T-cell (primary cell): ENCODE data around the gene FNDC10. TPM values are rescaled to one million over a fixed set of nuclear protein-coding genes. Genes with fewer than 3 reads are reported as not detected.

Experiments
- ATAC-seq, 4 experiments: fragments of 200-7000 bp in 3 of 4; fragments of 150-1000 bp in 1 of 4; cut with Tn5 transposase; replicated peaks in 1 of 4; 1 replicate in 3 of 4; 2 replicates in 1 of 4; pipeline ENCODE4 v1.10.0; 2021; ENCODE audit warnings: moderate library complexity in 3 of 4, mild to moderate bottlenecking in 2 of 4, moderate number of reproducible peaks in 1 of 4
- CTCF ChIA-PET, 2 donors: fragments of 300-600 bp; sonication (Branson Sonifier 250); formaldehyde crosslinking; loops; one replicate each; lab custom pipeline; 2022; ENCODE audit warnings: antibody characterized with exemption in 2 of 2; lab: Charles Lee
- POLR2A ChIA-PET, 2 donors: fragments of 300-600 bp; sonication (Branson Sonifier 250); formaldehyde crosslinking; loops; one replicate each; lab custom pipeline; 2022; ENCODE audit warnings: antibody characterized with exemption in 2 of 2; lab: Charles Lee
- DNase-seq, 35 experiments: peaks; one replicate each; pipeline versions ENCODE4 v3.0.0 to v3.0.0-alpha.2; 2013 to 2023
- H3K27ac ChIP-seq: one replicate; pipeline ENCODE4 v1.5.1; 2013; ENCODE audit warnings: low read length
- H3K27me3 ChIP-seq, 2 experiments: replicated peaks in 1 of 2; 1 replicate in 1 of 2; 2 replicates in 1 of 2; pipeline versions ENCODE4 v1.6.1 to v1.7.0; 2013; ENCODE audit warnings: low read length in 1 of 2, mixed read lengths in 1 of 2; ENCODE audit not compliant: control insufficient read depth in 2 of 2, insufficient read depth in 2 of 2; ENCODE audit errors: extremely low read depth in 1 of 2
- H3K36me3 ChIP-seq, 2 donors: 1 replicate in 1 of 2; 2 replicates in 1 of 2; pipeline versions ENCODE4 v1.6.1 to v1.7.0; 2013; ENCODE audit warnings: low read length in 1 of 2; ENCODE audit not compliant: control insufficient read depth in 2 of 2, insufficient read depth in 1 of 2; ENCODE audit errors: extremely low read depth in 1 of 2
- H3K4me1 ChIP-seq, 2 experiments: 1 replicate in 1 of 2; 2 replicates in 1 of 2; pipeline versions ENCODE4 v1.6.1 to v1.7.0; 2013; ENCODE audit warnings: low read length in 2 of 2, mixed read lengths in 1 of 2; ENCODE audit not compliant: insufficient read depth in 2 of 2, control insufficient read depth in 1 of 2; ENCODE audit errors: extremely low read depth in 1 of 2
- H3K4me3 ChIP-seq, 2 donors: 1 replicate in 1 of 2; 2 replicates in 1 of 2; pipeline versions ENCODE4 v1.5.1 to v1.7.0; 2013; ENCODE audit warnings: mild to moderate bottlenecking in 2 of 2, low read length in 1 of 2, moderate library complexity in 1 of 2; ENCODE audit not compliant: control insufficient read depth in 1 of 2; ENCODE audit errors: extremely low read depth in 1 of 2
- H3K9me3 ChIP-seq: 2 replicates; pipeline ENCODE4 v1.7.0; 2013
- H3K27ac Mint-ChIP-seq, 2 donors: one replicate each; pipeline ENCODE4 v1.8.0; 2020 to 2021; ENCODE audit warnings: mild to moderate bottlenecking in 2 of 2, mixed read lengths in 2 of 2
- H3K27me3 Mint-ChIP-seq, 2 donors: one replicate each; pipeline ENCODE4 v1.8.0; 2021 to 2022; ENCODE audit warnings: mixed read lengths in 2 of 2
- H3K36me3 Mint-ChIP-seq: one replicate; pipeline ENCODE4 v1.8.0; 2021; ENCODE audit warnings: mixed read lengths
- H3K4me1 Mint-ChIP-seq, 3 donors: one replicate each; pipeline ENCODE4 v1.8.0; 2020 to 2022; ENCODE audit warnings: mixed read lengths in 3 of 3, mild to moderate bottlenecking in 1 of 3
- H3K4me3 Mint-ChIP-seq, 3 donors: one replicate each; pipeline ENCODE4 v1.8.0; 2020 to 2022; ENCODE audit warnings: mild to moderate bottlenecking in 3 of 3, mixed read lengths in 3 of 3, moderate library complexity in 3 of 3
- H3K9me3 Mint-ChIP-seq, 3 donors: one replicate each; pipeline ENCODE4 v1.8.0; 2020 to 2022; ENCODE audit warnings: mixed read lengths in 3 of 3
- WGBS: methylation state at CpG from one replicate; pipeline ENCODE4 v1.1.5; 2013; ENCODE audit warnings: missing lambda C conversion rate; ENCODE audit not compliant: insufficient coverage; 5-methylcytosine and 5-hydroxymethylcytosine counted together
- total RNA-seq, 35 experiments: library from RNA in 6 of 35; stranded (reverse) in 6 of 35; fragments of 120-200 nt in 1 of 35; gene quantifications; one replicate each; pipeline versions ENCODE4 v1.2.1 to v1.2.4 and lab custom pipeline; 2013 to 2026

FNDC10 gene
- total RNA-seq, 5 donors from 2014 or later (not counting 1 experiment from before 2014, with no cell fraction given), result 2.1 to 6.3 (median 5.9) TPM

GRCh38 chr1:1628754-1629429 lies 29.0 kb upstream of the FNDC10 start:
- WGBS, result 18% methylated on average over 46 of the region's 53 CpGs
- H3K27me3 ChIP-seq, result peaks cover 0 to 13% of the 10 kb centered on the region in 2 experiments
- peak overlapping the region; percentile 15 to 39 for H3K27ac Mint-ChIP-seq
- no peaks in the 10 kb centered on the region for H3K36me3 Mint-ChIP-seq
- ATAC-seq (peak; percentile 2 to 17 (median 9)), DNase-seq (peak in 16 of 35 experiments; percentile 25 to 63 (median 40))
- H3K4me3 Mint-ChIP-seq, result peak overlapping the region; percentile 28 to 86 (median 57)
- H3K9me3 Mint-ChIP-seq, result no peaks in the 10 kb centered on the region
- ChIA-PET POLR2A (interaction anchor here (0.6 to 1.3 kb wide), 2 partner anchors 12 to 14 kb away, joined by 3 to 16 read pairs; partner anchors contain the start of gene MIB2 (in 1 of the 2)), CTCF (interaction anchor here in 1 of 2 donors (0.9 kb wide), 1 partner anchor 15 kb away, joined by 3 read pairs; no protein-coding TSS in a partner anchor)
- H3K36me3 ChIP-seq, result no peaks in the 10 kb centered on the region
- H3K4me1 ChIP-seq, result peaks cover 0 to 53% of the 10 kb centered on the region in 2 experiments
- H3K4me1 Mint-ChIP-seq, result peaks cover 4 to 8% (median 7%) of the 10 kb centered on the region in 3 donors
- peaks cover 0 to 4% of the 10 kb centered on the region in 2 donors for H3K27me3 Mint-ChIP-seq
- no peaks in the 10 kb centered on the region for H3K9me3 ChIP-seq
- H3K4me3 ChIP-seq, result peak overlapping the region; percentile 52 to 59
- peak overlapping the region; percentile 72 for H3K27ac ChIP-seq

- DNase-seq, result peak in 3 of 35 experiments; percentile 7 to 25 (median 23)
- peaks cover 0 to 53% of the 10 kb centered on the region in 2 experiments for H3K4me1 ChIP-seq
- H3K9me3 Mint-ChIP-seq, result no peaks in the 10 kb centered on the region
Measured at GRCh38 chr1:1627829-1628753, 28.2 kb upstream of the FNDC10 start.

GRCh38 chr1:1627261-1627828 lies 27.4 kb upstream of the FNDC10 start:
- H3K27me3 ChIP-seq, result peaks cover 0 to 12% of the 10 kb centered on the region in 2 experiments
- 84% methylated on average over 12 of the region's 37 CpGs for WGBS
- no peaks in the 10 kb centered on the region for H3K9me3 ChIP-seq
- no peak overlapping the region for H3K27ac ChIP-seq
- no peaks in the 10 kb centered on the region for H3K36me3 Mint-ChIP-seq
- H3K36me3 ChIP-seq, result no peaks in the 10 kb centered on the region
- ATAC-seq (no peak), DNase-seq (peak in 1 of 35 experiments; percentile 7)
- ChIA-PET CTCF (no interaction called here), POLR2A (no interaction called here)
- H3K4me1 Mint-ChIP-seq, result peaks cover 6 to 10% (median 7%) of the 10 kb centered on the region in 3 donors
- H3K27ac Mint-ChIP-seq, result no peak overlapping the region
- no peak overlapping the region for H3K4me3 ChIP-seq
- no peaks in the 10 kb centered on the region for H3K9me3 Mint-ChIP-seq
- peaks cover 0 to 4% of the 10 kb centered on the region in 2 donors for H3K27me3 Mint-ChIP-seq
- peaks cover 0 to 53% of the 10 kb centered on the region in 2 experiments for H3K4me1 ChIP-seq
- no peak overlapping the region for H3K4me3 Mint-ChIP-seq

More at GRCh38 chr1:1627829-1628753, 28.2 kb upstream of the FNDC10 start:
- 88% methylated on average over 33 of the region's 53 CpGs for WGBS
- Histone ChIP-seq H3K9me3 (no peaks in the 10 kb centered on the region), H3K27ac (peak overlapping the region; percentile 44), H3K27me3 (peaks cover 0 to 13% of the 10 kb centered on the region in 2 experiments), H3K4me3 (peak overlapping the region in 1 of 2 donors; percentile 59), H3K36me3 (no peaks in the 10 kb centered on the region)
- H3K27me3 Mint-ChIP-seq, result peaks cover 0 to 4% of the 10 kb centered on the region in 2 donors
- peak overlapping the region in 1 of 2 donors; percentile 39 for H3K27ac Mint-ChIP-seq
- H3K36me3 Mint-ChIP-seq, result no peaks in the 10 kb centered on the region
- H3K4me1 Mint-ChIP-seq, result peaks cover 4 to 8% (median 7%) of the 10 kb centered on the region in 3 donors
- H3K4me3 Mint-ChIP-seq, result peak overlapping the region; percentile 28 to 57 (median 46)
- ChIA-PET POLR2A (no interaction called here), CTCF (no interaction called here)
- ATAC-seq, result no peak

- Mint-ChIP-seq H3K9me3 (no peaks in the 10 kb centered on the region), H3K27ac (no peak overlapping the region), H3K27me3 (peaks cover 0 to 2% of the 10 kb centered on the region in 2 donors), H3K4me3 (no peak overlapping the region), H3K4me1 (peaks cover 4 to 9% (median 7%) of the 10 kb centered on the region in 3 donors), H3K36me3 (no peaks in the 10 kb centered on the region)
- no peak overlapping the region for H3K27ac ChIP-seq
- ChIA-PET POLR2A (no interaction called here), CTCF (no interaction called here)
- ATAC-seq (no peak), DNase-seq (peak in 2 of 35 experiments; percentile 3 to 4)
- 89% methylated on average over 33 of the region's 48 CpGs for WGBS
- H3K36me3 ChIP-seq, result no peaks in the 10 kb centered on the region
- H3K4me3 ChIP-seq, result no peak overlapping the region
- no peaks in the 10 kb centered on the region for H3K9me3 ChIP-seq
- H3K4me1 ChIP-seq, result peaks cover 0 to 45% of the 10 kb centered on the region in 2 experiments
- peaks cover 0 to 6% of the 10 kb centered on the region in 2 experiments for H3K27me3 ChIP-seq
Measured at GRCh38 chr1:1626207-1627141, 26.5 kb upstream of the FNDC10 start.

- WGBS, result 87% methylated on average over 8 of the region's 8 CpGs
- H3K27ac ChIP-seq, result no peak overlapping the region
- no peaks in the 10 kb centered on the region for H3K27me3 ChIP-seq
- H3K36me3 ChIP-seq, result no peaks in the 10 kb centered on the region
- H3K4me1 ChIP-seq, result peaks cover 0 to 39% of the 10 kb centered on the region in 2 experiments
- no peak for ATAC-seq
- ChIA-PET POLR2A (no interaction called here), CTCF (interaction anchor here in 1 of 2 donors (0.5 kb wide), 1 partner anchor 53 kb away, joined by 3 read pairs; no protein-coding TSS in a partner anchor)
- H3K9me3 ChIP-seq, result no peaks in the 10 kb centered on the region
- Mint-ChIP-seq H3K36me3 (no peaks in the 10 kb centered on the region), H3K4me1 (peaks cover 4 to 8% (median 7%) of the 10 kb centered on the region in 3 donors), H3K4me3 (no peak overlapping the region), H3K27me3 (peaks cover 0 to 2% of the 10 kb centered on the region in 2 donors), H3K9me3 (no peaks in the 10 kb centered on the region), H3K27ac (no peak overlapping the region)
- DNase-seq, result no peak
- H3K4me3 ChIP-seq, result no peak overlapping the region
Measured at GRCh38 chr1:1625824-1626206, 25.9 kb upstream of the FNDC10 start.
